ENCODE results near the gene NTM. TPM values are rescaled to one million over a fixed set of nuclear protein-coding genes. Genes with fewer than 3 reads are reported as not detected.

Gene NTM
- total RNA-seq, 2 donors from 2014 or later, result not detected

DNA sequence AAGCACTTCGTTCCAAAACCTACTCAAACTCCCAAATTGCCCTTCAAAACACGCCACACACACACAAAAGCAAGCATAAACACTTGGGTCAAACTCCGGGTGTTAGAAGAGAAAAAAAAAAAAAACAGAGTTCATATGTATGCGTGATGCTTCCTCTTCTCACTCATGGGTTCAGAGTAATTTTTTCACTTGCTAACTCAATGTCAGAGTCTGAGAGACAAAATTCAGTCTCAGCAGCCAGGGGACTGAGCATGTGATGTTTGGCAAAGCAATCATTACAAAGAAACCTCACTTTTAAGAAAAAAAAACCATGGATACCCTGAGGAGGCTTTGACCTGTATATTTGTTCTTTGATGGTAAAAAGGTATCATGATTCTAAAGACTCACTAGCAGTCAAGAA lies 461.7 kb downstream of the NTM start:
- H3K27me3 ChIP-seq (replicated peaks; ENCODE audit: insufficient read depth), result no peaks in the 10 kb centered on the region
- ATAC-seq (ENCODE audit: insufficient number of reproducible peaks, low FRiP score, low read depth) (no peak), DNase-seq (ENCODE audit: low spot score) (no peak)
- no peaks in the 10 kb centered on the region for H3K36me3 ChIP-seq
- TF ChIP-seq, protein P1, sequence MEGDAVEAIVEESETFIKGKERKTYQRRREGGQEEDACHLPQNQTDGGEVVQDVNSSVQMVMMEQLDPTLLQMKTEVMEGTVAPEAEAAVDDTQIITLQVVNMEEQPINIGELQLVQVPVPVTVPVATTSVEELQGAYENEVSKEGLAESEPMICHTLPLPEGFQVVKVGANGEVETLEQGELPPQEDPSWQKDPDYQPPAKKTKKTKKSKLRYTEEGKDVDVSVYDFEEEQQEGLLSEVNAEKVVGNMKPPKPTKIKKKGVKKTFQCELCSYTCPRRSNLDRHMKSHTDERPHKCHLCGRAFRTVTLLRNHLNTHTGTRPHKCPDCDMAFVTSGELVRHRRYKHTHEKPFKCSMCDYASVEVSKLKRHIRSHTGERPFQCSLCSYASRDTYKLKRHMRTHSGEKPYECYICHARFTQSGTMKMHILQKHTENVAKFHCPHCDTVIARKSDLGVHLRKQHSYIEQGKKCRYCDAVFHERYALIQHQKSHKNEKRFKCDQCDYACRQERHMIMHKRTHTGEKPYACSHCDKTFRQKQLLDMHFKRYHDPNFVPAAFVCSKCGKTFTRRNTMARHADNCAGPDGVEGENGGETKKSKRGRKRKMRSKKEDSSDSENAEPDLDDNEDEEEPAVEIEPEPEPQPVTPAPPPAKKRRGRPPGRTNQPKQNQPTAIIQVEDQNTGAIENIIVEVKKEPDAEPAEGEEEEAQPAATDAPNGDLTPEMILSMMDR (IDR thresholded peaks at IDR 0.05), result no peak
- H3K4me1 ChIP-seq (ENCODE audit: control insufficient read depth in 1 of 2, low read depth in 2 of 2), result no peaks in the 10 kb centered on the region
- H3K27ac ChIP-seq, result no peak overlapping the region
- H3K4me3 ChIP-seq, result no peak overlapping the region
- H3K9me3 ChIP-seq, result no peaks in the 10 kb centered on the region

DNA sequence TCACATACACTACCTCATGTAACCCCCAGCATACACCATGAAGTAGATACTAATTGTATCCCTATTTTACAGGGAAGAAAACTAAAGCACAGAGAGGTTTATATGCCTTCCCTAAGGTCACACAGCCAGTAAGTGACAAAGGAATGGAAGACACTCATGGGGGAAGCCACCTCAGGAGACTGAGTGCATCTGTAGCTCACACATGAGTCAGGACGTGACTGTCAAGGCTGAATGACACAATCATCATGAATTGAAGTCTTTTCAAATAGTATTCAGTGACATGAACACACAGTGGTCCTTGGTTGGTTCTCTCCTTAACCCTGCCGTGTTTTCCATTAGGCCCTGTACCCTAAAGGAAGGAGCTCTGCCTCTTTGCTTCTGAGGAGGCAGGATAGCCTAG lies 463.0 kb downstream of the NTM start:
- TF ChIP-seq, protein P1 (IDR thresholded peaks at IDR 0.05), result no peak
- H3K4me1 ChIP-seq (ENCODE audit: control insufficient read depth in 1 of 2, low read depth in 2 of 2), result no peaks in the 10 kb centered on the region
- H3K36me3 ChIP-seq, result no peaks in the 10 kb centered on the region
- DNase-seq (ENCODE audit: low spot score) (no peak), ATAC-seq (ENCODE audit: insufficient number of reproducible peaks, low FRiP score, low read depth) (no peak)
- no peaks in the 10 kb centered on the region for H3K9me3 ChIP-seq
- H3K27me3 ChIP-seq (replicated peaks; ENCODE audit: insufficient read depth), result no peaks in the 10 kb centered on the region
- no peak overlapping the region for H3K27ac ChIP-seq
- no peak overlapping the region for H3K4me3 ChIP-seq

DNA sequence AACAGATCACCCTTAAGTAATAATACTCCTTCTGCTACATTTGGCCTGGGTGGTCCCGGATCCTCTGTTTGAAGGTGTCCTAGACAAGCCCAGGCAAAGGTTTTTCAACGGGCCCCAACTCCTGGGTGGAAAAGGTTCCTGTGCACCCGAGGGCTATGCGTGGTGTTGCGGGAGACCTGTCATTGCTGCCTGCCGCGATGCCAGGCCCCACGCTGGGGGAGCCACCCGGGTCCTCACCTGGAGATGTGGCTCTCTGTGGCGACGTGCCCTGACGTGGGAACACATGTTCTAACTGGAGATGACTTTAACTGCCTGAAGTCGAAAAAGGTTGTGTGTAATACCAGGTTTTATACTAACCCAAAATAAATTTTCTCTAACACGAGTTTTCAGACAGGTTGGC lies 467.1 kb downstream of the NTM start:
- Histone ChIP-seq H3K36me3 (no peaks in the 10 kb centered on the region), H3K9me3 (no peaks in the 10 kb centered on the region), H3K27ac (no peak overlapping the region), H3K4me1 (ENCODE audit: control insufficient read depth in 1 of 2, low read depth in 2 of 2) (no peaks in the 10 kb centered on the region), H3K4me3 (no peak overlapping the region), H3K27me3 (replicated peaks; ENCODE audit: insufficient read depth) (no peaks in the 10 kb centered on the region)
- DNase-seq (ENCODE audit: low spot score) (no peak), ATAC-seq (ENCODE audit: insufficient number of reproducible peaks, low FRiP score, low read depth) (no peak)
- TF ChIP-seq, protein P1 (IDR thresholded peaks at IDR 0.05), result no peak

DNA sequence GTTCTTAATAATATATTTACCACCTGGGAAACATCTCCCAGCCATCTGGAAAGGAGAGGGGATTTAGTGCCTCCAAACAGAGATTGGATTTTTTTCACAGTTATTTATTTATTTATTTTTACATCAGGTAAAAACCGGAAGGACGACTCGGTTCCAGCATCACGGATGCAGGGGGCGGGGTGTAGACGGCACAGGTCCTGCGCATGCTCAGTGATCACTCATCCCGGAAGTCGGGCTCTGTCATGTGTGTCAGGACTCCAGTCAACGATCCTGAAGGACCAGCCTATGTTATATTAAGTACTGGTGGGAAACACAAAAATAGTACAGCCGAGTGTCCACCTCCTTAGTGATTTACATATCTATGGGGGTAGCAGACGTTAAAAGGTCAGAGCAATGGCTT lies 467.6 kb downstream of the NTM start:
- Histone ChIP-seq H3K9me3 (no peaks in the 10 kb centered on the region), H3K27ac (no peak overlapping the region), H3K36me3 (no peaks in the 10 kb centered on the region), H3K4me3 (no peak overlapping the region), H3K27me3 (replicated peaks; ENCODE audit: insufficient read depth) (no peaks in the 10 kb centered on the region), H3K4me1 (ENCODE audit: control insufficient read depth in 1 of 2, low read depth in 2 of 2) (no peaks in the 10 kb centered on the region)
- TF ChIP-seq, protein P1 (IDR thresholded peaks at IDR 0.05), result no peak
- DNase-seq (ENCODE audit: low spot score) (no peak), ATAC-seq (ENCODE audit: insufficient number of reproducible peaks, low FRiP score, low read depth) (no peak)

DNA sequence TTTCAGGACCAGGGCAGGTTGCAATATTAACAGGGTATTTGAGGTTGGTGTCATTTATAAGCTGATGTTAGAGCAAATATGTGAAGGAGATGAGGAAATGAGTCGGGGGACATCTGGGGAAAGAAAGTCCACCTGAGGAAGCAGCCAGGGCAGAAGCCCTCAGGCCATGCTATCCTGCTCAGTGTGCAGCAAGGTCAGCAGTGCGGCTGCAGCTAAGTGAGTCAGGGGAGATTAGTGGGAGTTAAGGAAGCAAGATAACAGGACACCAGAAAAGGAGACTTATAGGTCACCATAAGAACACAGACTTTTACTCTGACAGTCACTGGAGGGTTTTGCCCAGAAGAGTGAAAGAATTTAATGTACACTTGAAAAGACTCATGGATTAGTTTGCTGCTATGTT lies 468.9 kb downstream of the NTM start:
- TF ChIP-seq, protein P1 (IDR thresholded peaks at IDR 0.05), result no peak
- no peaks in the 10 kb centered on the region for H3K36me3 ChIP-seq
- no peak overlapping the region for H3K4me3 ChIP-seq
- ATAC-seq (ENCODE audit: insufficient number of reproducible peaks, low FRiP score, low read depth) (no peak), DNase-seq (ENCODE audit: low spot score) (no peak)
- no peak overlapping the region for H3K27ac ChIP-seq
- no peaks in the 10 kb centered on the region for H3K4me1 ChIP-seq (ENCODE audit: control insufficient read depth in 1 of 2, low read depth in 2 of 2)
- H3K27me3 ChIP-seq (replicated peaks; ENCODE audit: insufficient read depth), result no peaks in the 10 kb centered on the region
- H3K9me3 ChIP-seq, result no peaks in the 10 kb centered on the region
